Stimulated activated CD4-positive, alpha-beta T cell treated with anti-CD3 and anti-CD28 coated beads, Interleukin-15, amount 100 ng/mL, for 48 hours (primary cell): ENCODE measurements around the gene MEN1.
A peak's percentile ranks its signal among the peaks of the same experiment; 100 is the strongest.

ENCODE experiments used
- DNase-seq, 2 donors: peaks; one replicate each; pipeline ENCODE4 v3.0.0-alpha.2; 2020; ENCODE audit warnings: low read depth in 2 of 2

MEN1 gene

GRCh38 chr11:64801561-64802369 lies 8.6 kb downstream of the MEN1 start:
- DNase-seq = no peak

DNA sequence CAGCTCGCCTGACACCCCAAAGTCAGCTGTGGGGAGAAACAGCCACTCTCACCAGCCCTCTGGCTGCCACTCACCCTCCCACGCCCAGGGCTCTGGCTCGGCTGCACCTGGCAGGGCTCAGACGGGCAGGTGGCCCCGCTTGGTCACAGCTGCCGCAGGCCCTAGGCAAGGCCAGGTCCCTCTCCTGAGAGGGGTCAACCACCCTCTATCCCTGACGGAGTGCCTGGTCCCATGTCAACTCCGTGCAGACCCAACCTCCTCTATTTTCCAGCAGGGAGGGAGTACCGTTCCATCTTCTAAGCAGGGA lies 9.2 kb downstream of the MEN1 start:
- no peak for DNase-seq

DNA sequence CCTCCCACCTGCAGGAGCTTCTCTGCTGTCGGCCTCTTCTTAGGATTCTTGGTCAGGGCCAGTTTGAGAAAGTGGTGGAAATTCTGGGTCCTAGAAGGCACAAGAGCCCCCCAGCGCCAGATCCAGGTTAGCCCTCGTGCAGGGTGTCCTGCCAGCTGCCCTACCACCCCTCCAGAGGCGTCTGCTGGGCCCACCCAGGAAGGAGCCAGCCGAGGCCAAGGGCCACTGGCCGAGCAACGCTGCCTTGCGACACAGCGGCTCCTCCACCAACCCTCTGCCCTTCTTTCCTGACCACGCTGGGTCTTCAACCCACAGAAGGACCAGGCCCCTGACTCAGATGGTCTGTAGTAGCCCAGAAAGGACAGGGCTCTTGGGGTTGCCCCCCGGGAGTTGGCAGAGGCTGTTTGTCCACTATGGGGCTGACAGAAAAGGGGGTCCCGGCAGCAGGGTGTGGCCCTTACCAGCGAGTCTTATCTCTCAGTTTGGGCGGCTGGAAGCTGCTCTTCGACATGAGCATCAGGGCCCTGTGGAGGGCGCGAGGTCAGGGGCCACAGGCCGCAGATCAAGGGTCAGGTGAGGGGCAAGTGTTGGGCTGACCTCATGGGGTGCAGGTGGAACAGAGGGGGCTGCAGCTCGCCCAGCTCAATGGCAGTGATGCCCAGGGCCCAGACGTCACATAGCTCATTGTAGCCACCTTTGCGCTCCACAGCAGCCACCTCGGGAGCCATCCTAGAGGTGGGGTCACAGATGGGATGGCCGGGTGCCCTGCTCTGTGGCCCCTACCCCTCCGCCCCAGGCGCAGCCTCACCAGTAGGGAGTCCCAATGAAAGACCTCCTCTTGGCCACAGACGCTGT lies 9.8 kb downstream of the MEN1 start:
- DNase-seq = no peak

- no peak for DNase-seq
These were observed 10.6 kb downstream of the MEN1 start for GRCh38 chr11:64799623-64800302.

DNA sequence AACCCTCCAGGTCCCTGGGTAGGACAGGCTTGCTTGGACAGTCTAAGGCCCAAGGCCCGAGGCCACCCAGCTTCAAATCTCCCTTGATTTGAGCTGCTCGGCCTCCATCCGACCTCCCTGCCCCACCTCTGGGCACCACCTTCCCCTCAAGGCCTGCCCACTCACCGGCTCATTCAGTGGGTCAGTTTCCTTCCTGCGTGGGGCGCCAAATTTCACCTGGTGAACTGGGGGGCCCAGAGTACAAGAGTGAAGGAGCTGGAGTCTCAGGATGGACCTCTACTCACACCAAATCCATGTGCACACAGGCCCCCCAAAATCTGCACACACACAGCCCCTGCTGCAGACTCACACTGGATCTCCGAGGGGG lies 11.1 kb downstream of the MEN1 start:
- DNase-seq = no peak

DNA sequence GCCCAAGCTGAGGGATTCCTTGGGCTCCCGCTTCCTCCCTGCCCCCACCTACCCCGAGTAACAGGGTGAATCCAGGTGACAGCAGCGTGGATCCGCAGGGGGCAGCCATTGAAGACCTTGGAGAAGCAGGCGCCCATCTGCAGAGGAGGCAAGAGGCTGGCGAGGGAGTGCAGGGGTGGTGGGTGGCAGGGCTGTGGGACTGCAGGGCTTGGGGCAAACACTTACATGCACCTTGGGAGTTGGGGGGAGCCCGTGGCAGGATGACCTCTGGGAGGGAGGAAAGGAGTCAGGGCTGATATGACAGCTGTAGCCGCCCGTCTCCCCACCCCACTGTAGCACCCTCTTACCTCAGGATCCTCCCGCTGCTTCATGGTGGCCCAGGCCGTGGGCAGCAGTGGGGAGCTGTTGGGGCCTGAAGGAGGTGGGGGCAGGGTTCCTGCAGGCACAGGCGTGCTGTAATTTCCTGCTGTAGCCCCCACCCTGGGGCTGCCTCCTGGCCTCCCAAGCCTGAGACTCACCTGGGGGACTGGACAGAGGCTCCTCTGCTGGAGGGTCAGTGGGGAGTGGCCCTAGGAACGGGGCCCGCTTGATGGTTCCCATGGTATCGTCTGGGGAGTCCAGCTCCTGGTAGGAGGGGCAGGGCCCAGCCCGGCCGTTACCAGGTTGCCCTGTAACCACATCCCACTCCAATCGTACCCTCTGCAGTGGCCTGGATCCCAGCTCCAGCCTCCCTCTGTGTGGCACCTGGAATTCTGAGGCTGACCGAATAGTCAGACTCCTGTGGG lies 13.4 kb downstream of the MEN1 start:
- DNase-seq = no peak

DNA sequence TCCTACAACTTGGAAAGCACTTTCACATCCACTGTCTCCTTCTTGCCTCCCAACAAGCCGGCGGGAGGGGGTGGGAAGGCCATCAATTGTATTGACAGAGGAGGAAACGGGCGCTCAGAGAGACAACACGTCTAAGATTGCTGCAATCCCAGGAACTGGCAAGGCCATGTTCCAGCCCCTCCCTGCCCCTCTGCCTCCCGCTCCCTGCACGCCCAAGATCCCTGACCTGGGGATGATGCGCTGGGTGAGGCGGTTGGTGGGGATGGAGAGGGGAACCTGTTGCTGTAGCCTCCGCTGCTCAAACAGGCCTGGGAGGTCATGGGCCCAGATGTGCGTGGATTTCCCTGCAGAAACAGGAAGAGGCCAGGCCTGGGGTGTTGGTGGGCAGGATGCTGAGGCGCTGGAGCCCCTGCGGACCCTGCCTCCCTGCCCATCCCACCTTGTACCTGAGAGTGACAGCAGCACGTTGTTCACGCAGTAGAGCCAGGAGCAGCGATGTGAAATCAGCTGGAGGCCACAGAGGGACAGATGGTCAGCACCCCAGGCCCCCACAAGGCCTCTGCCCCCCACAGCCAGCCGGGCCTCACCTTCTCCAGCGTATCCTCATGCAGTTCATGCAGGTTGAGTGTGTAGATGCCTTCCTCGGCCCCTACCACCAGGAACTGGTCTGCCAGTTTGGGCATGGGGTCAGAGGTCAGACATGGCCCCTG lies 14.1 kb downstream of the MEN1 start:
- DNase-seq = no peak

GRCh38 chr11:64794526-64794925 lies 15.8 kb downstream of the MEN1 start:
- no peak for DNase-seq

- DNase-seq = no peak
These were observed 16.8 kb downstream of the MEN1 start for GRCh38 chr11:64793271-64794160.

DNA sequence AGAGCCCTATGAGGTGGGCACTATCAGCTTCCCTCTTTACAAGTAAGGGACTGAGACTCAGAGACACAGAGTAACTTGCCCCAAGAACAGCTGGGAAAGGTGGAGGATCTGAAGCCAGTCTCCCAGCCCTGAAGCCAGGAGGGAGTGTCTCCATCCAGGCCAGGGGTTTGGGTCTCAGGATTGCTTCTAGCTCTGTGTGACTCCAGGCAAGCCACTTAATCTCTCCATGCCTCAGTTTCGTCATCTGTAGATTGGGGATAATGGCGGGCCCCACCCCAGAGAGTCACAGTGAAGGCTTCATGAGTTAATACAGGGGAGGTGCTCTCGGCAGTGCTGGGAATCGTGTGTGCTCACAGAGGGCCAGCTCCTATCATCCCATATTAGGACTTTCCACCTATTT lies 17.9 kb downstream of the MEN1 start:
- DNase-seq = no peak

DNA sequence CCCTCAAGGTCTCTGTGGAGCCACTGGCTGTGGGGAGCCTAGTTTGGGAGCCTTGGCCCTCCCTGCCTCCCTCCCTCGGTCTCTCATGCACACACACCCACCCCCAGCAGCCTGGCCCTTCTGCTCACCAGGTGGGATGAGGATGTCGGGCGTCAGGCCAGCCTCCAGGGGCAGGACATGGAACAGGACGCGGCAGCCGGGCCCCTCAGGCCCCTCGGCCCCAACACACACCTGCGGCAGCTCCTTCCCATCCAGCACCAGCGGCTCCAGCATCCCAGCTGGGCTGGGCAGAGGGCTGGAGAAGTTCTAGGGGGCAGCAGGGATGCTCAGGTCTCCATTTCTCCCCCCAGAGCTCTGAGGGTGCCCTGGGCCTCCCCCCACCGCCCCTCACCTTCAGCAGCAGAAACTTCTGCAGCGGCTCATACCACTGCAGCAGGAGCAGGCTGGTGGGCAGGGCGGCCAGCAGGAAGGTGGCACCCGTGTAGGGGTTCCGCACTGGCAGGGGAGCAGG lies 18.5 kb downstream of the MEN1 start:
- no peak for DNase-seq

DNA sequence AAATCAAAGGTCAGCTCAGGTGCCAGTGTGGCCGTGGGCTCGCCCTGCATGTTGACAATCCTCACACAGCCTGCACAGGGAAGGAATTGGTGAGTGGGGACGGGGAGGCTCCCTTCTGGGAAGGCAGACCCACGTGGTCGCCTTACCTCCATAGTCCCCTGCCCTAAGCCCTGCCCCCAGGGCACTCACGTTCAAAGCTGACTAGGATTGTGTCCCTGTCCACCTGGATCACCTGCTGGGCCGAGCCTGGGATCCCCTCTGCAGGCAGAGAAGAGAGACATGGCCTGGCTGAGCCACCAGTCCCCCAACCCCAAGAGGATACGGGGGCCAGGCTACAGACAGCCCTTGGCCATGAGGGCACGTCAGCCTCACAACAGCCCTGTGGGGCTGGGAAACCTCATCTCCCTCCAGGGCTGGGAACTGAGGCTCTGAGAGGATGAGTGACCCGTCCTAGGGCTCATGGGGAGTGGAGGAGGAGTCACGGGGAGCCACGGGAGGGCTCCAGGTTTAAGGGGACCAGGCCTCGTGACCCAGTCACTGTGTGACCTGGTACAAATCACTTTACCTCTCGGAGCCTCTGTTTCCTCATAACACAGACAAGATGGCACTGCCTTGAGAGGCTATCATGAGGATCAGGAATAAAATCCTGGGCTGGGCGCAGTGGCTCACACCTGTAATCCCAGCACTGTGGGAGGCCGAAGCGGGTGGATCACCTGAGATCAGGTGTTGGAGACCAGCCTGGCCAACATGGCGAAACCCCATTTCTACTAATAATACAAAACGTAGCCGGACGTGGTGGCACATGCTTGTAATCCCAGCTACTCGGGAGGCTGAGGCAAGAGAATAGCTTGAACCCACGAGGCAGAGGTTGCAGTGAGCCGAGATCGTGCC lies 19.9 kb downstream of the MEN1 start:
- no peak for DNase-seq

DNA sequence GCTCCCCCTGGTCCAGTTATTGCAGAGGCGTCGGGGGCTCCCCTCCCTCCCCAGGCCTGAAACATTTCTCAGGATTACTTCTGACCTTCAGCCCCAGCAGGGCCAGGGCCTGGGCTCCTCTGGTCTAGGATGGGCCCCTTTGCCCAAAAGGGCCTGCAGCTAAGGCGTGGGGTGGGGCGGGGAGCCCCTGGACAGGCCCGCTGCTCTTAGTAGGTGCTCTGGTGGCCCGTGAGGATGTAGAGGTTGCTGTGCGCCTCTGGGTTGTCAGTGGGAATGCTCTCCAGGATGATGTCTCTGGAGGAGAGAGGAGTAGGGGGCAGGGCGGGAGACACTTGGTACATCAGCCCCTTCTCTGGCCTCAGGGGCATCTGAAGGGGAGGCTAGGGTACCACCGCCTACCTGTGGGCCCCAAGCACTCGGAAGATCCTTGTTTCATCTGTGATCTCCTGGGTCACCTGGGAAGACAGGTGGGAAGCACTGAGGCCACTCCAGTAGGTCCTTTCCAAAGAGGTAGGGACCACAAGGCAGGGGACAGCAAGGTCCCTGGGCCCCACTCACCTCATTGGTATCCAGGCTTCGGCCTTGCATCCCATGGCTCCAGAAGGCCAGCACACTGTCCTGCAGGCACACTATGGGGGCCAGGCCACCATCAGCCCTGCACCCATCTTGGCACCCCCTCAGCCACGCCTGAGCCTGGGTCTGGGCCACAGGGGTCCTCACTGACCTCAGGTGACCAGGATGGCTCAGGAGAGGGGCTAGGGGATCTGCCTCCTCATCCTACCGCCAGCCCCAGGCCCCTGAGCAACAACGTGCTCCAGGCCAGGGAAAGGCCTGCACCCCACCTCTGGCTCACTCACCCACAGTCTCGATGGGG lies 20.8 kb downstream of the MEN1 start:
- no peak for DNase-seq

- no peak for DNase-seq
These were observed 21.8 kb downstream of the MEN1 start for GRCh38 chr11:64788321-64789215.

DNA sequence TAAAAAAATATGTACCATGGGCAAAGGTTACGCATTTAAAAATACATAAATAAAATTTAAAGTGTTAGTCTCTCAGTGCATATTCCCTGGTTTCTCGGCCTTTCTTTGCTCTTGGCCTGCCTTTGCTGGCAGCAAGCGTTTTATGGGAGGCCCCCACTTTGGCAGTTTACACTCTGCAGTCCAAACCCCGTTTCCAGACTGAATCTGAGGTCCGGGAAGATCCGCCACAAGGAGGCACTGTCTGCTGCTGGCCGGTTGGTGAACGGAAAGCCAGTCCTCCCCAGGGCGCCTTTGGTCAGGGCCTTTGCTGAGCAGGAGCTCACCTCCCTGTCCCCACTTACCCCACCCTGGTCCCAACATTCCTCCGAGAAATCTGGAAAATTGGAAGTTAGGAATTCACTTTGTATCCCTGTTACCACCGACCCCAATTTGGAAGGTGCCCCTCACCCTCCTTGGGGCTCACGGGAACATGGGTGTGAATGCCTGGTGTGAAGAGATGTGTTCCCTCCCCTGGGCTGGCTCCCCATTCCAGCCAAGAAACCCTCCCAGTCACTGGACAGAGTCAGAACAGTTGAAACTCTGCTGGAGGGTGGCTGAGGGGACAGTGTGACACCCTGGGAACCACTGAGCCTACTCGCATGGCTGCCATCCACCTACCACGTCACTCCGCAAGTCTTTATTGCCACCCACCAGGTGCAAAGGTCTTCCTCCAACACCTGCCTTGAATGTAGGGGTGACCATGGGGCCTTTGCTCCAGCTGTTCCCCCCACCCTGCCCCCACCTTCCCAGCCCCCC lies 22.6 kb downstream of the MEN1 start:
- peak in 1 of 2 donors; percentile 54 for DNase-seq

DNA sequence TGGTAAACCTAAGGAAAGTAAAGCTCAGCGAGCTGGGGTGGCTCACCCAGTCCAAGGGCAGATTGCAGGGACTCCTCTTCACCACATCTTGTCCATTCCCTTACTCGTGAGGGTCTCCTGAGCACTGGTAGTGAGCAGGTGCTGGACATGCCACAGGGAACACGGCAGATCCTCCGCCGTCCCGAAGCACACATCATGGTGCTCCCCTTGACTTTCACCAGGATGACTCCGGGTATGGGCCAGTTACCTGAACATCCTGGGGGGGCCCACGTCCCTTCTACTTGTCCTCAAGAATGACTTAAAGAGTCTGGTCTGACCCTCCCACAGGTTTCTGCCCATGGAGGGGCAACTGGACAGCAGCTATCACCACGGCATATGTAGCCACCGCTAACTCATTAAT lies 24.0 kb downstream of the MEN1 start:
- DNase-seq = no peak
